GM06990 (cell line): Measurements from ENCODE around the gene ATP8B4.

Experiments used
- DNase-seq: peaks from one replicate; pipeline ENCODE4 v3.0.0-alpha.2; 2011; ENCODE audit not compliant: insufficient read length; ENCODE audit errors: extremely low read depth
- H3K27me3 ChIP-seq: replicated peaks from 2 replicates; pipeline ENCODE4 v1.6.0; 2011; ENCODE audit warnings: low read length; ENCODE audit not compliant: control insufficient read depth, insufficient read depth
- H3K36me3 ChIP-seq: 2 replicates; pipeline ENCODE4 v1.5.1; 2011; ENCODE audit warnings: low read length; ENCODE audit not compliant: control insufficient read depth, insufficient read depth
- H3K4me3 ChIP-seq: replicated peaks from 2 replicates; pipeline ENCODE4 v1.5.1; 2011; ENCODE audit warnings: low read depth, mild to moderate bottlenecking, control low read depth, low read length
- TF ChIP-seq, protein P1 (sequence below): IDR thresholded peaks from 2 replicates; pipeline ENCODE4 v1.5.1; 2011; ENCODE audit warnings: low read length, control low read depth, mild to moderate bottlenecking, inconsistent platforms; ENCODE audit not compliant: insufficient read depth, poor library complexity, severe bottlenecking

ATP8B4 gene

DNA sequence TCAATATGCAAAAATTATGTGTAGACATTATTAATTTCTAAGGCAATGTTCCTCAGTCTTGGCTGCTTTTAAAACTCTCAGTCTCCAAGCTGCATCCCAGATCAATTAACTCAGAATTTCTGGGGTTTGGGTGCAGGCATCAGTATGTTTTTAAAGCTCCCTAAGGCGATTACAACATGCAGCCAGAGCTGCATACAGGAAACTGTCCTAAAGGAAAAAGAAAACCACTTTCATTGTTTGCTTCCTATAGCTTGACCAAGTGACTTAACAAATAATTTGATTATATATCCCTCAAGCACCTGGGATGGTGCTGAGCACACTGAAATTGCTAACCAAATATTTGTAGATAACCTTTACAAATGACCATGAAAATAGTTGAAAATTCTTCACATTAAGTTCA lies 303.5 kb downstream of the ATP8B4 start:
- H3K27me3 ChIP-seq = no peaks in the 10 kb centered on the region
- TF ChIP-seq, protein P1, sequence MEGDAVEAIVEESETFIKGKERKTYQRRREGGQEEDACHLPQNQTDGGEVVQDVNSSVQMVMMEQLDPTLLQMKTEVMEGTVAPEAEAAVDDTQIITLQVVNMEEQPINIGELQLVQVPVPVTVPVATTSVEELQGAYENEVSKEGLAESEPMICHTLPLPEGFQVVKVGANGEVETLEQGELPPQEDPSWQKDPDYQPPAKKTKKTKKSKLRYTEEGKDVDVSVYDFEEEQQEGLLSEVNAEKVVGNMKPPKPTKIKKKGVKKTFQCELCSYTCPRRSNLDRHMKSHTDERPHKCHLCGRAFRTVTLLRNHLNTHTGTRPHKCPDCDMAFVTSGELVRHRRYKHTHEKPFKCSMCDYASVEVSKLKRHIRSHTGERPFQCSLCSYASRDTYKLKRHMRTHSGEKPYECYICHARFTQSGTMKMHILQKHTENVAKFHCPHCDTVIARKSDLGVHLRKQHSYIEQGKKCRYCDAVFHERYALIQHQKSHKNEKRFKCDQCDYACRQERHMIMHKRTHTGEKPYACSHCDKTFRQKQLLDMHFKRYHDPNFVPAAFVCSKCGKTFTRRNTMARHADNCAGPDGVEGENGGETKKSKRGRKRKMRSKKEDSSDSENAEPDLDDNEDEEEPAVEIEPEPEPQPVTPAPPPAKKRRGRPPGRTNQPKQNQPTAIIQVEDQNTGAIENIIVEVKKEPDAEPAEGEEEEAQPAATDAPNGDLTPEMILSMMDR = no peak
- no peaks in the 10 kb centered on the region for H3K36me3 ChIP-seq
- H3K4me3 ChIP-seq = no peak overlapping the region
- DNase-seq = no peak

DNA sequence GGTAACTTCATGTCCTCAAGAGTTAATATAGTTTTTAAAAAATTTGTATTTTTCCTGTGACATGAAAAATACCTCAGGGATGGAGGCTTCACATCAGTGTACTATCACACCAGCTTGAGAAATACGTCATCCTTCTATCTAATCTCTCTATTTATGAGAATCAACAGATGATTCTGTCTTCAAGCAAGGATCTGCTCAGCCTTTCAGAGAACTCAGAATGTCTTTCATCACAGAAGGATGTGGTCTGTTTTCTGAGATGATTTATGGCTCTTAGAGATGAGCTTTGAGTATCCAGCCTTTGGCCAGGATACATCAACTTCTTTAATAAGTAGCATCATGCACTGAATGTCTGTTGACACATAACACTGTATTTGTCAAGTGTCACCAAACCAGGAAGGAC lies 304.3 kb downstream of the ATP8B4 start:
- H3K27me3 ChIP-seq = no peaks in the 10 kb centered on the region
- no peak overlapping the region for H3K4me3 ChIP-seq
- TF ChIP-seq, protein P1 = no peak
- DNase-seq = no peak
- H3K36me3 ChIP-seq = no peaks in the 10 kb centered on the region

DNA sequence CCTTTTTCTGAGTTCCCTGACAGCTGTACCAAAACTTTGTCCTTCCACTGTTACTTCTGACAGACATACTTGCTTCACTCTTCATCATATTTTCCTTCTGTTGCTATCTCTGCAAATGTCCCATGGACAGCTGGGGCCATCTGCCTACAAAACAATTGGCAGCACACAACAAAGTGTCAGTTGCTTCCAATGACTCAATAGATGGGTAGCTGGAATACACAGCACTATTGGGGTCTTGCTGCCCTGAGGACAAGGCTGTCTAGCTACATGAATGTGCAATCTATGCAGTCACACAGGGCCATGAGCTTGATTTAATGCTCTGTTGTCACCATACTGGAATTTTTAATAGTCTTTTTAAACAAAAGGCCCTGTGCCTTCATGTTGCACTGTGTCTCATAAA lies 305.4 kb downstream of the ATP8B4 start:
- DNase-seq = no peak
- Histone ChIP-seq H3K27me3 (no peaks in the 10 kb centered on the region), H3K36me3 (no peaks in the 10 kb centered on the region), H3K4me3 (no peak overlapping the region)
- TF ChIP-seq, protein P1 = no peak

DNA sequence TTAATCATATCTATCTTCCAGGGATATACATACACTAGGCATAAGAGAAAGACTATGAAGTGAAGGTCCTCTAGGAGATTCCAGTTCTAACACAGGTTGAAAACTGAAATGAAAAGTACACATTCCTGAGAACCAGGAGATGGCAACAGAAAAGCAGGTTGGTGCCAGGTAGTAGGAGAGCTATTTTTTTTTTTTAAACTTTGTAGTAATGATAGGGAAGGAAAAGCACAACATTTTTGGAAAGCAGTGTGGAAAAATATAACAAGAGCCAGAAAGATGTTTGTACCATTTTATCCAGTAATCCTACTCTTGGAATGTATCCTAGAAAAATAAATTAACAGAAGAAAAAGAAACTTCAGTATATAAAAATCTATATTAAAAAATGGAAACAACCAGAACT lies 308.3 kb downstream of the ATP8B4 start:
- Histone ChIP-seq H3K4me3 (no peak overlapping the region), H3K36me3 (no peaks in the 10 kb centered on the region), H3K27me3 (no peaks in the 10 kb centered on the region)
- DNase-seq = no peak
- TF ChIP-seq, protein P1 = no peak

DNA sequence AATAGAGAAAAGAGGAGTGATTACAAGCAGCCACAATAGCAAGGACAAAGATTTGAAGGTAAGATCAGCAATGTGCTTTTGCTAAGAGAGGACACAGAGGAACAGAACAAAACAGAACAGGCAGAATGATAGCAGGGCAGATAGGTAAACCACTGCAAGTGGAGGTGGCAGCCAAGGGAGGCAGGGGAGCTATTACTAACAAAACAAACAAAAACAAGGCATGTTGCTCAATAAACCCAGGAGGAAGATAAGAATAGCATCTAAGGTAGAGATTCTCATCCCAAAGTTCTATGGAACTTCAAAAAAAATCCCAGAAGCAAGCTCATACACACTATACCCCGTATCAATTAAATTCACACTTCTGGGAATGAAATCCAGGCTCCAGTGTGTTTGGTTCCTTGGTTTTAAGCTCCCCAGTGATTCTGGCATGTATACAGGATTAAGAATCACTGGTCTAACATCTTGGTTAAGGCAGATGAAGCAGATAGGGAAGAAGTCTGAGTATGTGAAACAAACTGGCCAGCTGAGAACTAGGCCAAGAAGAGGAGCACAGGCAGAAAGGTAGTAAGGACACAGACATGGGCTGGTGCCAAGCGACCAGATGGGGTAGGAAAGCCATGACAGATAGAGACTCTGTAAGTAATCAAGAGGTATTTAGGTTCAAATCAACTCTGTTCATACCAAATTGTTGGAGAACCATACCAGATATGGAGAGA lies 309.0 kb downstream of the ATP8B4 start:
- Histone ChIP-seq H3K27me3 (no peaks in the 10 kb centered on the region), H3K36me3 (no peaks in the 10 kb centered on the region), H3K4me3 (no peak overlapping the region)
- no peak for DNase-seq
- TF ChIP-seq, protein P1 = no peak

DNA sequence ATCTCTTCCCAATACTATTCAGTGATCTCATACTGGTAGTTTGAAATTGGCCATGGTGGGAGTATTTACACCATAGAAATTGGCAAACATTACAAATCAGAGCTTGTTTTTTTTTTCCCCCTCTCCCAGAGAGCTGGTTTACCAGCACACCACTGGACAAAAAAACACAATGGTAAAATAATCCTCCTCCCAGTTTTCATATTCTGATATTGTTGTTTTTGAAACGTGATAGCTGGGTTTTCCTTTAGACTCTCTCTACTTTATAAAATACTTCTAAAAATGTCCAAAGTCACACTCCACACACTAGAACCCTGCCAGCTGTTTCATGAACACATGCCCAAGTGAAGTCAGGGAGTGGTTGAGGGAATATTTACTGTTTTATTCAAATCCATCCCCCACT lies 310.7 kb downstream of the ATP8B4 start:
- H3K4me3 ChIP-seq = no peak overlapping the region
- no peak for DNase-seq
- TF ChIP-seq, protein P1 = no peak
- no peaks in the 10 kb centered on the region for H3K36me3 ChIP-seq
- H3K27me3 ChIP-seq = no peaks in the 10 kb centered on the region
